Measurements from ENCODE around the gene KIAA1143. TPM values are rescaled to one million over a fixed set of nuclear protein-coding genes. Genes with fewer than 3 reads are reported as not detected.

Gene KIAA1143
- total RNA-seq, 2 donors from 2014 or later, result 26.9 to 27.2 TPM

Other genes with a start within 250 kb of the KIAA1143 start
- gene ZKSCAN7, start 206.4 kb downstream of the KIAA1143 start, total RNA-seq, result 1 to 10 TPM; 2.3 to 3.9 TPM
- 1 to 10 TPM; 6.2 to 7.7 TPM for gene ZNF660, start 176.7 kb downstream of the KIAA1143 start, total RNA-seq
- 10 to 100 TPM; 14.0 to 14.3 TPM for gene ZNF197, start 136.6 kb downstream of the KIAA1143 start, total RNA-seq
- 10 to 100 TPM; 10.6 to 16.1 TPM for gene ZNF35, start 112.9 kb downstream of the KIAA1143 start, total RNA-seq
- gene ZNF502, start 49.0 kb downstream of the KIAA1143 start, total RNA-seq, result 1 to 10 TPM; 5.7 to 5.8 TPM
- gene ZNF501, start 32.0 kb downstream of the KIAA1143 start, total RNA-seq, result 1 to 10 TPM; 7.2 to 8.1 TPM
- gene KIF15, start 175 bp upstream of the KIAA1143 start, total RNA-seq, result under 1 TPM; 0.19 to 0.65 TPM
- gene TMEM42, start 100.3 kb upstream of the KIAA1143 start, total RNA-seq, result 10 to 100 TPM in 1 of 2 donors, 1 to 10 TPM in 1; 6.7 to 10.8 TPM
- not detected for gene TGM4, start 113.0 kb upstream of the KIAA1143 start, total RNA-seq
- 10 to 100 TPM; 59.0 to 59.7 TPM for gene ZDHHC3, start 214.6 kb upstream of the KIAA1143 start, total RNA-seq
- gene EXOSC7, start 214.6 kb upstream of the KIAA1143 start, total RNA-seq, result 10 to 100 TPM; 27.3 to 30.8 TPM